Measurements from ENCODE around the gene HJURP.
A peak's percentile ranks its signal among the peaks of the same experiment; 100 is the strongest.

- no peak for TF ChIP-seq EZH2 (IDR thresholded peaks at IDR 0.05; ENCODE audit: low read length, missing control alignments)
- TF ChIP-seq, protein P1, sequence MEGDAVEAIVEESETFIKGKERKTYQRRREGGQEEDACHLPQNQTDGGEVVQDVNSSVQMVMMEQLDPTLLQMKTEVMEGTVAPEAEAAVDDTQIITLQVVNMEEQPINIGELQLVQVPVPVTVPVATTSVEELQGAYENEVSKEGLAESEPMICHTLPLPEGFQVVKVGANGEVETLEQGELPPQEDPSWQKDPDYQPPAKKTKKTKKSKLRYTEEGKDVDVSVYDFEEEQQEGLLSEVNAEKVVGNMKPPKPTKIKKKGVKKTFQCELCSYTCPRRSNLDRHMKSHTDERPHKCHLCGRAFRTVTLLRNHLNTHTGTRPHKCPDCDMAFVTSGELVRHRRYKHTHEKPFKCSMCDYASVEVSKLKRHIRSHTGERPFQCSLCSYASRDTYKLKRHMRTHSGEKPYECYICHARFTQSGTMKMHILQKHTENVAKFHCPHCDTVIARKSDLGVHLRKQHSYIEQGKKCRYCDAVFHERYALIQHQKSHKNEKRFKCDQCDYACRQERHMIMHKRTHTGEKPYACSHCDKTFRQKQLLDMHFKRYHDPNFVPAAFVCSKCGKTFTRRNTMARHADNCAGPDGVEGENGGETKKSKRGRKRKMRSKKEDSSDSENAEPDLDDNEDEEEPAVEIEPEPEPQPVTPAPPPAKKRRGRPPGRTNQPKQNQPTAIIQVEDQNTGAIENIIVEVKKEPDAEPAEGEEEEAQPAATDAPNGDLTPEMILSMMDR (conservative IDR thresholded peaks at IDR 0.05 in 1 of 2, IDR thresholded peaks at IDR 0.05 in 1 of 2; ENCODE audit: low read depth in 1 of 2, low read length in 2 of 2), result peak in 1 of 2 donors; percentile 9
Measured at GRCh38 chr2:233865838-233866237, 11.5 kb upstream of the HJURP start.
